GM03348 (cell line): ENCODE measurements around the gene EPB41L4A.
"Not testable (repeated sequence)": the region's sequence is repeated elsewhere in the genome, so short reads cannot be mapped to it uniquely, and the experiment has no call there.

Source experiments
- DNase-seq: peaks from one replicate; pipeline ENCODE4 v3.0.0; 2012; ENCODE audit warnings: low spot score

The EPB41L4A gene

GRCh38 chr5:112257976-112258375, 161.1 kb downstream of the EPB41L4A start:
- DNase-seq: no peak

GRCh38 chr5:112257005-112257404, 162.1 kb downstream of the EPB41L4A start:
- DNase-seq: no peak

DNA sequence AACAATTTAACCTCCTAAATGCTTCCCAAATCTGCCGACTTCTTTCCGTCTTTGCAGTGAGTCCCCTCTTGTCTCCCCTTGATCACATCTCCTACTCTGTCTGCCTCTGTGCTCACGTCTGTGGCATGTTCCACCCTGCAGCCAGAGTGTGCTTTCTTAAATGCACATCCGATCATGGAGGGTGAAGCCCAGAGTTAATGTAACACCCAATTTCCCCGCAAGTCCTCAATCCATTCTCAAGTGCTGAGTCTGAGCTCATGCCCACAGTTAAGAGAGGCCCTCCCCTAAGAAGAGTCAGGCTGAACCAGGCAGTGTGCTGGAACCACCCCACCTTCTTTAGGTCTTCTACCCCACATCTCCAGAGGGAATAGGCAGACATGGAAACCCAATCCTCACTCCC, 164.8 kb downstream of the EPB41L4A start:
- no peak for DNase-seq

- peak; percentile 4 for DNase-seq
Observed at GRCh38 chr5:112253478-112254250, 165.4 kb downstream of the EPB41L4A start.

DNA sequence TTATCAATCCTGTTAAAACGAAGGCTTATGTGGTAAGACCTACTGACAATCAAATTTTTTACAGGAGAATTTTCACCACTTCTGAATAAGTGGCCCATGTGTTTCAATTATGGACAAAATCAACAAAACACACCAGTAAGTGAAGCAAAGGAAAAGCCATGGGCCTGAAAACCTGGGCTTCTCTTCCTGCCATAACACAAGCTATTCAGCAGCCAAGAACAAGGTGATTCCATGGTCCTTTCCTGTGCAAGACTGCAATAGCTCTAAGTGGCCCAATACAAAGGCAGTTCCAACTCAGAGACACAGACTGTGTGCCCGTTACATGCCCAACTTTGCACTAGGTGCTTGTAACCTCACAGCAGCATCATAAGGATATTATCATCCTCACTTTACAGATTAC, 168.5 kb downstream of the EPB41L4A start:
- no peak for DNase-seq

GRCh38 chr5:112248623-112249022, 170.5 kb downstream of the EPB41L4A start:
- DNase-seq: no peak

DNA sequence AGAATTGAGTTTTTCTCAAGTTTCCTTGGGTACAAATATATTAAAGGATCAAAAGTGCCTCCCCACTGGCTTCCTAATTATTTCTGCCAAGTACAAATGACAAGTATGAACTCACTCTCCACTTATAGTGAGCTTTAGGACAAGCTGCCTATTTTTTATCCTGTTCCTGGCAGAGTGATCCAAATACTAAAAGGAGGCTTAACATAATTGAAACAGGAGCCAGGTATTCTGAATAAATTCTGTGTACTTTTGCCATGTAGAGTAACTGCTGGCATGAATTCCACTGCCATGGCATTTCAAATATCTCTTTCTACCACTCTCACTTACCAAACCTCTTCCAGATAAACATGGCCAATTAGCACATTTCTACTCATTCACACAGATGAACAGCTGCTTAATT, 171.1 kb downstream of the EPB41L4A start:
- DNase-seq: no peak

DNA sequence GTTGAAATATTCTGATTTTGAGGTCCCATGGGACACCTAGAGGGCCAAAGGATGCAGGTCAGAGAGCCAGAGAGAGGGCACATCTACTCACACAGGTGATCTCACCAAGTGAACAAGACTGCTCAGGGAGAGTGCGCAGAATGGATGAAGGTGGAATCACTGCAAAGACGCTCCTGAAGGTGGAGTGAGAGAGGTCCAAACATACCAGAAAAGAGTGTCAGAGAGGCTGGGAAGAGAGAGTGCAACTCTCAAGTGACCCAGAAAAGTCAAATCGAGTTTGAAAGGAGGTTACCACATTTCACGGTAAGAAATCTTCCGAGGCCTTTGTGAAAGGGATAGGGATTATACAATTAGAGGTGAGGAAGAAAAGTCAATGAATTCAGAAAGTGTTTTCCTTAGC, 173.4 kb downstream of the EPB41L4A start:
- no peak for DNase-seq

DNA sequence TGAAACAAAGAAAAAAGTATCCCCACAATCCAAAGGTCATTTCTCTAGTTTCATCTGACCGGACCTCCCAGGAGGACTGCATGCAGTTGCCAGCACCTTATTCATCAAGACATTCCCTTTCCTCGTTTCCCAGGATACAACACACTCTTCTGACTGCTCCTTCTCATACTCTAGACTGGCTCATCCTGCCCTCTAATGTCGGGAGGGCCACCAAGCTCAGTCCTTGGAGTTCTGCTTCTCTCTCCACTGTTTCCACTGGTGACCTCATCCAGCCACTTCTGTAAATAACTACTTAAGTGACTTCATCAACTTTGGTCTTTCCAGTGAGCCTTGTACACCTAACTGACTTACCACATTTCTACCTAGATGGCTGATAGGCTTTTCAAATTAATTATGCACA, 179.1 kb downstream of the EPB41L4A start:
- DNase-seq: no peak

- no peak for DNase-seq
Observed at GRCh38 chr5:112238473-112238872, 180.6 kb downstream of the EPB41L4A start.

GRCh38 chr5:112237456-112237855, 181.6 kb downstream of the EPB41L4A start:
- no peak for DNase-seq

DNA sequence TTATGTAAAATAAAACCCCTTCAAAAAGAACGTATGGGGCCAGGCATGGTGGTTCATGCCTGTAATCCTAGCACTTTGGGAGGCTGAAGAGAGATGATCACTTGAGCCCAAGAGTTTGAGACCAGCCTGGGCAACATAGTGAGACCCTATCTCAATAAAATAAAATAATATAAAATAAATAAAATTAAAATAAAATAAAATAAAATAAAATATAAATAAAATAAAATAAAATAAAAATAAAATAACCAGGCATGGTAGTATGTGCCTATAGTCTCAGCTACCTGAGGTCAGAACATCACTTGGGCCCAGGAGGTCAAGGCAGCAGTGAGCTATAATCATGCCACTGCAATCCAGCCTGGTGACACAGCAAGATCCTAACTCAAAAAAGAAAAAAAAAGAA, 185.1 kb downstream of the EPB41L4A start:
- DNase-seq: no peak

DNA sequence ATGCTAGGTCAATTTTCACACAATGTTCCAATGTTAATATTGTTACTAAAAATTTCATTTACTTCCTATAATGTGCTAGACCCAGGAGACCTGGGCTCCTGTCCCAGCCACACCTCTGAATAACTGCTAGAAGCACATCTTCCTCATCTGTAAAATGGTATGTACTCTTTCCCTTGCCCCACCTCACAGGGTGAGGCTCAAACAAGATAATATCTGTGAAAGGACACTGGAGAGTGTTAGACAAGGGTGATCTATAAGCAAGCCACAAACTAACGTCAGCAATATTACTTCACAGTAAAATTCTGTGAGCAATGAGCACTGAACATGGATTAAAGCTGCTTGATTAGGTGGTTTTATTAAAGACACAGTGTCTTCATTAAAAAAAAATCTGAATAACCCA, 186.4 kb downstream of the EPB41L4A start:
- DNase-seq: no peak

- no peak for DNase-seq
Observed at GRCh38 chr5:112230606-112231005, 188.5 kb downstream of the EPB41L4A start.

- DNase-seq: peak; percentile 74
Observed at GRCh38 chr5:112228667-112229066, 190.4 kb downstream of the EPB41L4A start.

DNA sequence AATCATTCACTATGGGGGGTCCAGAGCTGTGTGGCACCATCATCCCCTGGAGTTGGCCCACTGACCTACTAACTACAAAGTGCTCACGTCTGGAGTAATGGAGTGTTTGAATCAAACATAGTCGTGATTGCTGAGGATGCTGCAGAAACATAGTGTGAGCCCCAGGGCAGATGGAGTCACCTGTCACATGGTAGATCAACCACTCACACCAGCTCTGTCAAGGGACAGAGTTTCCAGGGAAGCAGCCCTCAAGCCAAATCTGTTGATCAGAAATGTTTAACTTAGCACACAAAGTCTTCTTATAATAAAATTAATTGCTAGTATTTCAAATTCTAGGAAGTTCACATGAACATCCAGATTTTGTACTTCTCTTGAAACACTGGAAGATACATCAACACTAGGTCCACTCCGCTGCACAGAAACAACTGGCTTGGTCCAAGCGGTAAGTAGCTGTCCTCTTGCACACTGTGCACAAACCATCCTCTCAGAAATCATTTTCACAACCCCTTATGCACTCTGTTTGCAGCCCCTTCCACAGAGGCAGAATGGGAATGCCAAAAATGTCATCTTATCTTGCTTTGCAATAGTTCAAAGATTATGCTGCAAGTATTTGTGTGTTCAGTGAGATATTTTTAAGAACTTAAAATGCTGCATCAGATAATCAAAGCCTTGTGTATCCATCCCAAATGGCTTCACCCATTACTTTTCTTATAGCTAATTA, 191.0 kb downstream of the EPB41L4A start:
- no peak for DNase-seq

GRCh38 chr5:112226215-112226614, 192.9 kb downstream of the EPB41L4A start:
- DNase-seq: no peak

GRCh38 chr5:112222997-112223396, 196.1 kb downstream of the EPB41L4A start:
- DNase-seq: not testable (repeated sequence)

GRCh38 chr5:112221128-112221527, 197.9 kb downstream of the EPB41L4A start:
- DNase-seq: no peak

DNA sequence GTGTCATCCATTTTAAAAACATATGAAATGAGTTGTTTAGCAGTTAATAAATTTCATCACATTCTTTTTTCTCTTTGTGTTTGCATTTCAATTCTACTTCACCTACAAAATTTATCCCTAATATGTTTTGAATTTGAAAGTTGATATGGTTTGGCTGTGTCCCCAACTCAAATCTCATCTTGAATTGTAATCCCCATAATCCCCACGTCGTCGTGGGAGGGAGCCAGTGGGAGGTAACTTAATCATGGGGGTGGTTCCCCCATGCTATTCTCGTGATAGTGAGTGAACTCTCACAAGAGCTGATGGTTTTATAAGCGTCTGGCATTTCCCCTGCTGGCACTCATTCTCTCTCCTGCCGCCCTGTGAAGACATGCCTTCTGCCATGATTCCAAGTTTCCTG, 200.1 kb downstream of the EPB41L4A start:
- DNase-seq: no peak

DNA sequence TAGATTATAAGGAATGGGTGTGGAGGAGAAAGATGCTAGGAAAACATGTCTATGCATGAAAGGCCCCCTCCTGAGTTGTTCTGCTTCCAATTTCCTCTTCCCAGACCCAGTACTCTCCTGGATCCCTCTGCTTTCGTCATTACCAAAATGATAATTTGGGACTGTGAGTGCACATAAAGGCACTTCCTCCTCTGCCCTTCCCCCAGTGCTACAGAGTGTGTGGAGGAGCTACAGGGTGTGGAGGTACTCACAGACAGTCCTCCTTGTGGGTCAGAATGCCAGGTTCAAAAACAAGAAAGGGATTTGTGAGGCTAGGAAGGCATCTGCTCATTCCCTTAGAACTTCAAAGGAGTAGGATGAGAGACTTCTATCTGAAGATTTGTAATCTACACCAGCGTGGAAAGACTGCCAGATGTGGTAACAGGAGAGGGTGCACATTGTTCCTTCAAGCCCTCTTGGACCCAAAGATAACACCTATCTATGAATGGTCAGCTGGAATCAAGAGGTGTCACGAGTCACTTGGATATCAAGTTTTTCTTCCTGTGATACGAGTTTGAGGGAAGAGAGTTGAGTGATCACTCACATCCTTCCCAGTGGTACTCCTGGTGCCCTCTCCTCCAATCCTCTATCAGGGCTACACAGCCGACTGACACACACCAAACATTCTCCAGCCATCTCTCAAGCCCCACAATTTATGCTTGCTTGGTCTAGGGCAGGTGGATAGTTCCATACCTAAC, 201.1 kb downstream of the EPB41L4A start:
- no peak for DNase-seq

DNA sequence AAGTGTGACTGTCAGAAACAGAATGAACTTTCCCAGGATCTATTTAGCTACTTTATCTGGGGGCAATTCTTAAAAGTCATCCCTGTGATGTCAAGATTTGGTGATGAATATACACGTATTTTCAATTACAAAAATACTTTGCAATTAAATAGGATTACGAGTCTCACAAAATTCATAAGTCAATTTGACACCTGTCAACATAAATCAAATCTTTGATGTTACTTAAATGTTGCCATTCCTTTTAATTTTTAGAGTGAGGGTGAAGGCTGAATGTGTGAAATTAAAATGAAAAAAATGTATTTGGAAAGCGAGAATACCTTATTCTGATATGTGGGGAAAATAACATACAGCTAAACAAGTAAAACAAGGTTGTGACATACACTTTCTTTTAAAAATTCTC, 202.9 kb downstream of the EPB41L4A start:
- no peak for DNase-seq

DNA sequence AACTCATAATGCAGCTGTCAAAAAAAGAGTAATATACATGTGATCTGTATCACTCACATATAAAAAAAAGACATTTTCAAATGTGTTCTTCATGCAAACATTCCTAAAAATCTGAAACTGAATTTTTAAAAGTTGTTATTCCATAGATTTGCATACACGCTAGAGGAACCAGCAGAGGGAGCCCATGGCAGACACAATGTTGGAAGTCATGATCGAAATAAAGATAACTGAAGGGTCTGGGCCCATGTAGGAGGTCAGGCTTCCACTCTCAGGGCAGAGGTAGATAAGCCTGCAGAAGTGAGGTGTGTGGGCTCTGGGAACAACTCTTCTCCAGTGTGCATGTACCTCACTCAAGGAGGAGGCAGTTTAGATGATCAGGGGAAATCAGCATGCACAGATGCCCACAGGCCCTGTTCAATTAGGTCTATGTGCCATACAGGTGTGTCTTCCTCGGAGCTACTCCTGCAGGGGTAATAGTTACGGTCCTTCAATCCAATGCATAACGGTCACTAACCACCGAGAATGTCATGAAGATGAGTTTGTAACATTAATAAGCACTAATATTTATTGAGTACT, 208.6 kb downstream of the EPB41L4A start:
- peak; percentile 36 for DNase-seq
